GM19025 (cell line): ENCODE measurements around the gene NEMP1.

ENCODE experiments used
- ATAC-seq: cut with Tn5 transposase; IDR thresholded peaks from one replicate; pipeline ENCODE4 v1.9.1; 2021; ENCODE audit warnings: mild to moderate bottlenecking, low read depth, moderate library complexity; ENCODE audit not compliant: unreplicated experiment

The NEMP1 gene

DNA sequence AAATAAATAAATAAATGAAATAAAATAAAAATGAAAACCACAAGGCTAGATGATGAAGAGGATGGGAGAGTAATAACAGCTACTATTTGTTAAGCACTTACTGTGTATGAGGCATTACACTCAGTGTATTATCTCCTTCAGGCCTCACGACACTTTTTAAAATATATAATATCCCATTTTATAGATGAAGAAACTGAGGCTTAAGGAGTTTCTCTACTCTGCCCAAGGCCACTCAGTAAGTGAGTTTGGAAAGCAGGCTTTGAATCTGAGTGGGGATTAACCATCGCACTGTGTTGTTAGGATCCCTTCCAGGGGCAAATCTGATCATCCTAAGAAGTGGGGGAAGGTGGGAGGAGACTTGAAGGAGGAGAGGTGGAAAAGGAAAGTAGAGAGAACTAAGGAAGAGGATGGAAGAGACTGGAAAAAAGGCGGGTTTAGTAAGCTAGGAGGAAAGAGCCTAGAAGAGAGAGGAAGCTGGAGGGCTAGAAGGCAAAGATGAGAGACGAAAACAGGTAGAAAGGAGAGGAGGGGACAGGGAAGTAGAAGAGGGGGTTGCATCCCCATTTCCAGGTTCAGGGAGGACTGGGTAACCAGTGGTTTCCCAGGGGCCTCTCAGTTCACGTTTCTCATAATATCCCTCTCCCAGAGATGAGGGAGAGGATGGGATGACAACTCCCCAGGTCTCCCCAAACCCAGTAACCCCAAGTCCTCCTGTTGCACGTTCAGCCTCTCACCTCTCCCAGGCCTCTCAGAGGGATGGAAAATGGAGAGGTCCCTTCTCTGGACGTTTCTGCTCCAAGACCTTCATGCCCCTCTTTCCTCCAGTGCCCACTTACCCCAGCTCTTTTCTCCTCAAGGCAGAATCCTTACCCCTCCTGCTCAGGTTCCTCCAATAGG lies 30.9 kb upstream of the NEMP1 start:
- no peak for ATAC-seq

DNA sequence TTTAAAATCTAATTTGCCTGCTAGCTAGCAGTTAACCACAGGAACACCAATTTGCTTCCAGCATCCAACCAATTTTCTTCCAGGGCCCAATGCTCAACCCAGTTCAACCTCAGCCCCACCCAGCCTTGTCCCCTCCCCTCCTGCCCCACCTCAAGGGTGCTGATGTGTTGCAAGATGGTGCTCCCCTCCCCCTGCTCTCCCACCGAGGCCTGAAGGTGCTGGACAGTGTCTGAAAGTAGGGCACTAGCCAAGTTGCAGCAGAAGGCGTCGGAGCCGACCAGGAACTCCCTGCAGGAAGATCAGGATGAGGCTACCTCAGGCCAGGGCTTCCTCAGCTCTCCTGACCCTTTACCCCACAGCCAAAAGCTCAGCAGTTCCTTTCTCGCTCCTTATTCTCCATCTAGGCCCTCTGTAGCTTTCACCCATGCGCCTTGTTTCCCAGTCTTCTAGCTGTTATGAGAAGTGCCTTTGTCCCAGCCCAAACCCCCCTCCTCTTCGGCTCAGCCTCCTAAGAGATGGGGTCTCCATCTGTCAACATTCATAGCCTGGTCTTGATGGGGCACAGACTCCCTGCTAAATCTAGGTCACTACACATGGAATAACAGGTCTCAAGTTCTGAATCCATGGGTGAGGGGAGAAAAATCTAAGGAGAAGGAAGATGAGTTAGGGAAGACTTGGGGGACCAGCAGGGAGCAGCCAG lies 29.0 kb upstream of the NEMP1 start:
- ATAC-seq, result no peak

DNA sequence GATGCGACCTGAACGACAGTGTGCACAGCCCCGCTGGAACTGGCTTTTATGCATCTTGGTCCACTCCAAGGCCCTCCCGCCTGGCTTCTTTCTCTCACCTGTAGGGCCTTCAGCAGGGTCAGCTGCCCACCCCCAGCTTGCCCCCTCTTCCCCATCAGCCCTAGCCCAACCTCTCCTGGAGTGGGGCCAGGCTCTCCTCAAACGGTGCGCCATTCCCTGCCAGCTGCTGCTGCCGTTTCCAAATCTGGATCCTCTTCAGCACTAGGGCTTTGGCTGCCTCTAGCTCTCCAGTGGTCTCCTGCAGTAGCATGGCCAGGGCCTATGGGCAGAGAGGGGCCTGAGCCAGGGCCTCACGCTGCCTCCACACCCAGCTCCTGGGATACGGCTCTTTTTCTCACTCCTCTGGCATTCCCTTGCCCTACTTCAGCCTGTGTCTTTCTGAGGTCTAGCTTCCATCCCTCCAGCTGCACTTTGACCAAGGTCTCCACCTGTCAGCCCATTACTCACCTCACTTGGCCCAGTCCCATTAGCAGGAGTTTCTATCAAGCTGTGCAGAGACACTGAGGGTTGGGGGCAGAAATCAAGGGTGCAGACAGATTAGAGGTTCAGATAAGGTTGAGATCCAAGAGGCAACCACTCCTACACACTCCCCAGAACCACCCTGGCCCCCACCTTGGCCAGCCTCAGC lies 27.6 kb upstream of the NEMP1 start:
- ATAC-seq, result no peak

DNA sequence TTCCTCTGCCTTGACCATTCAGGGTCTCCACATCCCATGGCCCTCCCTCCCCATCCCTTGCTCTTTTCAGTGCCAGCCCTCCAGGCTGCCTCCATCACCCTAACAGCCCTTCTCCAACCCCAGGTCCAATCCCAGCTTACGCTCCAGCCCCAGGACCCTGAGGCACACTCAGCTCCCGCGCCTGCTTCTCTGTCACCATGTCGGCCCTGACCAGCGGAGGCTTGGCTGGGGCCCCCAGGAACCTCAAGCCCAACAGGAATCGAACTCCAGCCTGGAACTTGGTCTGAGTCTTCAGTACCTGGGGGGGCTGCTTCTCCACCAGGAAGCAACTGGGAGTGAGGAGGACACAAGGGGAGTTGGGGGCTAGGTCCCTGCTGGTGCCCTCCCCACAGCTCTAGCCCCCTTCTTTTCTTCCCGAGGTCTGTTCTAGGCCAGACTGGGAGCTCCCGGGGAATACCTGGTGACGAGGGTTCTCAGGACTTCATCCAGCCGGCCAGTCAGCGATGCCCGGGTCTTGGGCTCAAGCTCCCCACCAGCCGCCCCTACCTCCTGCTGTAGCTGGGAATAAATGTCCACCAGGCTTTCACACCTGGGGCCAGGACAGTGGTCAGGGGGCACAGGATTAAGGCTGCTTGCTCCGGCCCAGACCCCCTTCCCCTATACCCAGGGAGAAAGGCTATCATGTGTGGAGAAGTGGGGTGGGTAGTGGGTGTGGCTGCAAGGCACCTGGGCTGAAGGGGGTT lies 26.6 kb upstream of the NEMP1 start:
- ATAC-seq, result no peak

GRCh38 chr12:57104292-57104910 lies 25.8 kb upstream of the NEMP1 start:
- no peak for ATAC-seq

GRCh38 chr12:57103856-57104255 lies 25.3 kb upstream of the NEMP1 start:
- no peak for ATAC-seq

GRCh38 chr12:57101892-57102695 lies 23.5 kb upstream of the NEMP1 start:
- no peak for ATAC-seq

- no peak for ATAC-seq
Observed at GRCh38 chr12:57099766-57100165, 21.2 kb upstream of the NEMP1 start.

DNA sequence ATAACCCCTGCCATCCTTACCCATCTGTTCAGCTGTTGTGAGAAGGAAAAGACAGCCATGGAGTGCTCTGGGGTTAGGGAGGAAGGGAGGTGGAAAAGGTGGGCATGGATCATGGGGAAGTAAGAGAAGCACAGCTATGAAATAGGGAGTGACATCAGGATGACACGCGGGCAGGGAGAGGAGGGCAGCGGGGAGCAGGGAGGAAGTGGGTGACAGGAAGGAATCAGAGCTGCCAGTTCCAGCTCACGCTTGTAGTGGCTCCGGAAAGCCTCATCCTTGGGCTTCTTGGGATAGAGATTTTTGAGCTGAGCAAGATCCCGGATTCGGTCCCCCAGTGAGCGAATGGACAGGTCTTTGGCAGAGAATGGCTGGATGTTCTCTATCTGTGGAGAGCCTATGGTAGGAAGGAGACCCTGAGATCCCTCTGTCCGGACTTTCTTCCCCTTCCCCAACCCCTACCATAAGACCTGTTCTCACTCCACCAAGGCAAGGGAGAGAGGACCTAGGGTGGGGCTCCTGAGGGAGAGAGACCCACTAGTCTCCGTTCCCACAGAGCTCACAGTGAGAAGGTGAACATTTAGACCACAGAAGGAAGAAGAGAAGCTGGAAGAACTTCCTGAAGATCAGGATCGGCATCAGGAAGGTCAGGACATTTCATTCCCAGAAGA lies 20.6 kb upstream of the NEMP1 start:
- ATAC-seq, result no peak

DNA sequence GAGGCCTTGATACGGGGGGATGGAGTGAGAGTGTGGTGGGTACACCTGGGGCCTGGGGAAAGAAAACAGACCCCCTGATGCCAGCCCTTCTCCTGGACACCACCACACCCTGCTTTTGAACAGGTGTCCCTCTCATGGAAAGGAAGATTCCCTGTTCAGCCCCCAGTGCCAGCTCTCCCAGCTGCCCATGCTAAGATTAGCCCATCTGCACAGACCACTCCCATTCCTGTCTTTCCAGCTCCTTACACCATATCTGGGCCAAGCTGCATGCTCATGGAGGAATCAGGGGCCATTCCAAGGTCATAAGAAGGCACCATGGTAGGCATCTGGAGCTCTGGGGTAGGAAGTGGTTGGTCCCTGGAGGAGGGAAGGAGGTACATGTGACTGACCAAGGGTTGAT lies 20.0 kb upstream of the NEMP1 start:
- ATAC-seq, result no peak

DNA sequence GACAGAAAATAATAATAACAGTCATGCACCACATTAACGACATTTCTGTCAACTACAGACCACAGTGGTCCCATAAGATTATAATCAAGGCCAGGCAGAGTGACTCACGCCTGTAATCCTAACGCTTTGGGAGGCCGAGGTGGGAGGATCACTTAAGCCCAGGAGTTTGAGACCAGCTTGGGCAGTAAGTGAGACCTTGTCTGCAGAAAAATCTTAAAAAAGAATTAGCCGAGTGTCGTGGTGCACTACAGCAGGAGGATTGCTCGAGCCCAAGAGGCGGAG lies 18.9 kb upstream of the NEMP1 start:
- no peak for ATAC-seq

DNA sequence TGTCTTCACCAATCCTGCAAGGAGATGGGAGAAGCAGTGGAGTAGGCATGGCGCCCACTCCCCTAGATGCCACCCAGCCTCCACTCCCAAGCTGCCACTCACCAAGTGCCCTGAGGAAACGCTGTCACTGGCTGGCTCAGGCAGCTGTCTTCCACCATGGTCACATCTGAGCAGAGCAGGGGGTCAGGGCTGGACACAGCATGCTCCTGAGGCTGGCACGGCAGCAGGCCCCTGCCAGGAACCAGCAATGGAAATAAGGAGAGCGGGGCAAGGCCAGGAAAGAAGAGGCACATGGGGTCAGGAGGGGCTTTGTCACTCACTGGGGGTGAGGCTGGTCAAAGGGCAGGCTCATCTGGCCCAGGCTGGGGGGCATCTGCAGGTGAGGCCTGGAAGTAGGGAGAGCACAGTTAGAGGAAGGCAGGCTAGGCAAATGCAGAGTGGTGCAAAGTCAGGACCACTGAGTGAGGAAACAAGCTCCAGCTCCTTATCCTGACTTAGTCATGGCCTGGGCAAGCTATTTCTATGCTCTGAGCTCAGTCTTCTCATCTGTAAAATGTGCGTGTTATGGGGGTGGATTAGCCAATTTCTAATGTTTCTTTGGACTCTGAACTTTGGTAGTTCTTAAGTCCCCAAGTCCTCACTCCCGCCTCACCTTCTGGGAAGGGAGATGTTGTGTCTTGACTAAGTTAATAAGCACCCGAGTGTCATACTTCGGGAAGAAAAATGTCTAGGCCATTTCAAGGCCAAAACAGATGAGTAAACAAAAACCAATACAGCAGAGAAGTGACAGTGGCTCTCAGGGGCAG lies 18.4 kb upstream of the NEMP1 start:
- ATAC-seq, result no peak

- ATAC-seq, result no peak
Observed at GRCh38 chr12:57096099-57096572, 17.5 kb upstream of the NEMP1 start.

GRCh38 chr12:57095440-57095839 lies 16.8 kb upstream of the NEMP1 start:
- no peak for ATAC-seq

DNA sequence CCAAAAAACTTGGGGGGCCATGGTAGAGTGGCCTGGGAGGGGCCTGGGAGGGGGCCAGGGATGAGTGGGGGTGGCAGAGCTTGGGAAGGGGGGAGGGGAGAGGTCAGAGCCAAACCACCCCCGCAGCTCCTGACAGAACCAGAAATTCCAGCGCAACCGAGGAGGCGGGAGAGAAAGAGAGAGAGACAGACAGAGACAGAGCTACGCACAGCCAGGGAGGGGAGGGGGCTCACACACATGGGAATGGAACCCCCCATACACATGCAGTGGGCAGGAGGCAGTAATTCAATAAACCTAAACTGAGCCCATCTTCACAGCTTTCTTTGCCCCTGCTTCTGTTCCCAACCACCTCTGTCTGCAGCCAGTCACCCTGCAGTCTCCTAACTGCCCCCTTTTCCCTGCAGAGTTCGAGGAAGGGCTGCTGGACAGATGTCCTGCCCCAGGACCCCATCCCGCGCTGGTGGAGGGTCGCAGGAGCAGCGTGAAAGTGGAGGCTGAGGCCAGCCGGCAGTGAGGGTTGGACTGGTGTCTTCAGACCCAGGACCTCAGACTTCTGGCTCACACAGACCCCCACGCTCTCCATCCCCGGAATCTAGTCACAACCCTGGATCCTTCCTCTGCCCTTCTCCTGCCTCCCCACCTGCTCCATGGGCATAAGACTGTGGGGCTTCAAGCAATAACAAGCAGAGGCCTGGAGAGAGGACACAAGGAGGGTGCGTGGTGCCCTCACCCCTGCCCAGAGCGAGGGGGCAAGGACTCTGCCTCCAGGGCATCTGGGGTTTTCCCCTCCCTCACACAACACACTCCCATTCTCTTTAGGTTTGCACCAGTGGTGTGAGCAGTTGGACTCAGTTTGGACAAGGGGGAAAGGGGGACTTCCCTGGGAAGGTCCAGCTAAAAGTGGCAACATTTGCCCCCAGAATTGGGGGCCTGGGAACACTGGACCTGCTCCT lies 15.9 kb upstream of the NEMP1 start:
- no peak for ATAC-seq

DNA sequence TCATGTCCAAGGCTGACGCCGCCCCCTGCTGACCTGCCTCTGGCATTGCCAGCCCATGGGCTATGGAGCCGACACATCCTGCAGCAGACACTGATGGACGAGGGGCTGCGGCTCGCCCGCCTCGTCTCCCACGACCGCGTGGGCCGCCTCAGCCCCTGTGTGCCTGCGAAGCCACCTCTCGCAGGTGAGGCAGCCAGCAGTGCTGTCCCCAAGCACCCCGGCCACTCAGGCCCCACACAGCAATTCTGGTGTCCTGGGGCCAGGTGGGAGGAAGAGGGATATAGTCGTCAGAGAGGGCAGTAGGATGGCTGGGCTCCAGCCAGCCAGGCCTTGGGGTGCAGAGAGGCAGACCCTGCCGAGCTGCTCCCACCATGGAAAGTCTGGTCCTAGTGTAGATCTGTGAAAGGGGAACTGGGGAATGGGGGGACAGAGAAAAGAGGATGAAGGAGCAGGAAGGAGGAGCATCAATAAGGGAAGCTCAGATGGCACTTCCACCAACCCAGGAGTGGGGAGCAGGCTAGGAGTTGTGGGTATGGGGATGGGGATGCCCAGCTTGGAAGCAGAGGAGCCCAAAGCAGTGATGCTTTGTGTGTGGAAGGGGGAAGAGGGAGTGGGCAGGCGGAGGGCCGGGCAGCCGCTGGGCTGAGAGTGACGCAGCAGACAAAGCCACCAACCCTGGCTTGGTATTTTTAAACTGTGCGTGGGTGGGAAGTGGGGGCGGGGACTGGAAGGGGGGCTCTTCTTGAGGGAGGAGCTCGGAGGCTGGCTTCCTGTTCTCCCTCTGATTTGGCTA lies 15.0 kb upstream of the NEMP1 start:
- no peak for ATAC-seq
